Tibial artery (tissue), 4 donors: ENCODE data around the gene PIH1D1.
A peak's percentile ranks its signal among the peaks of the same experiment; 100 is the strongest.

Experiments
- DNase-seq, 2 donors: peaks; one replicate each; pipeline ENCODE4 v3.0.0-alpha.2; 2019
- H3K27ac ChIP-seq, 2 donors: fragments of 200-600 bp; sonication (generic) in 1 of 2; 1 replicate in 1 of 2; 2 replicates in 1 of 2; pipeline ENCODE4 v1.5.1; 2018 to 2019; ENCODE audit warnings: mild to moderate bottlenecking in 1 of 2
- H3K27me3 ChIP-seq, 2 donors: fragments of 200-600 bp; sonication (generic) in 1 of 2; one replicate each; pipeline versions ENCODE4 v1.5.1 to v1.6.0; 2016 to 2019
- H3K36me3 ChIP-seq, 3 donors: fragments of 200-600 bp; sonication (generic) in 2 of 3; one replicate each; pipeline ENCODE4 v1.5.1; 2016 to 2019; ENCODE audit warnings: mild to moderate bottlenecking in 2 of 3
- H3K4me1 ChIP-seq, 4 donors: fragments of 200-600 bp; sonication (generic) in 2 of 4; 1 replicate in 3 of 4; 2 replicates in 1 of 4; pipeline ENCODE4 v1.5.1; 2016 to 2019
- H3K4me3 ChIP-seq, 2 donors: fragments of 200-600 bp; sonication (generic) in 1 of 2; 1 replicate in 1 of 2; 2 replicates in 1 of 2; pipeline ENCODE4 v1.5.1; 2018 to 2019; ENCODE audit warnings: mild to moderate bottlenecking in 2 of 2
- H3K9me3 ChIP-seq, 3 donors: fragments of 200-600 bp; sonication (generic) in 1 of 3; one replicate each; pipeline ENCODE4 v1.5.1; 2016 to 2019
- CTCF ChIP-seq, 2 experiments: fragments of 200-600 bp in 1 of 2; fragments of 450-650 bp in 1 of 2; IDR thresholded peaks; one replicate each; pipeline ENCODE4 v1.5.1; 2017 to 2019; ENCODE audit warnings: antibody characterized with exemption in 2 of 2, mild to moderate bottlenecking in 1 of 2, moderate library complexity in 1 of 2
- intact Hi-C: fragments of 100-400 bp; cut with DNase I; formaldehyde crosslinking; loops from one replicate; pipeline ENCODE4 v1.15.0; 2023; ENCODE audit warnings: low total_unique reads

Gene PIH1D1

DNA sequence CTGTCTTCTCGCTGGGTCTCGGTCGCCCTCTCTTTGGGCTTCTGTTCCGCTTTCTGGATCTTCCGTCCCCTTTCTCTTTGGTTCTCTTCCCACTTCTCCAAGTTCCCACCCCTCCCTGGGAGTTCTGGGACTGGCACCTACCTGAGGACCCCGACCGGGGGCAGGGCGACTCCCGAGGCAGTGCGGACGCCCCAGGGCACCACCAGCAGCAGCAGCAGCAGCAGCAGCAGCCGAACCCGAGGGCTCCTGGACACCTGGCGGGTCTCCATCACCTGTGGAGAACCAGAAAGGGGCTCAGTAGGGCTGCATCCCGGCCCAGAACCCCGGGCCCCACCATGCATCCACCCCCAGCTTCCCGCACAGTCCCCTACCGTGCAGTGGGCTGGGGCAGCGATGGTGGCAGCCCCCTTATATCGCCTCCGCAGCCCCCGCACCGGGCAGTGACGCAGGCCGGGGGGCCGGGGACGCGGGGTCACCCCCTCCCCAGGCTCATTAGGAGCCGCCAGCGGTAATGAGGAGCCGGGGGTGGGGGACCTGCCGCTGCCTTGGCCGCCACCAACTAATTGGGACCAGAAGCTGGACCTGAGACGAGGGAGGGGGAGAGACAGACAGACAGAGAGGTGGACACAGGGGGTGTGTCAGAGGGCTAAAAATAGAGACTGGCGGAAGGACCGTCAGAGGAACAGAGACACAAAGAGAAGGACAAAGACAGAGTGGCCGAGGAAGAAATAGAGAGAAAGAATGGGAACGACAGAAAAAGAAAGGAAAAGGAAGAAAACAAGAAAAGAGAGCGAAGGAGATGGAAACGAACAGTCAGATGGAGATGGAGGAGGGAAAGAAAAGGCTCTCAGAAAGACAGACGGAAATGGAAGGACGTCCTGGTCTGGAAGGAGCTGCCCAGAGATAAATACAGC, 28.3 kb downstream of the PIH1D1 start, which contains the start of gene PTH2:
TSS of gene PTH2 (minus strand) at position 371 of the 914 bp plus-strand sequence. CDS start at position 269, 102 bp downstream.
- intact Hi-C loops, result no loop called here
- no peaks in the 10 kb centered on the region for H3K9me3 ChIP-seq
- H3K4me3 ChIP-seq, result peak within 1 kb of the TSS in 1 of 2 donors; percentile 13
- DNase-seq, result no peak
- no peaks in the 10 kb centered on the region for H3K36me3 ChIP-seq
- peaks cover 4 to 98% of the 10 kb centered on the region in 2 donors for H3K27me3 ChIP-seq
- H3K27ac ChIP-seq, result no peak within 1 kb of the TSS
- H3K4me1 ChIP-seq, result peaks cover 0 to 39% (median 30%) of the 10 kb centered on the region in 4 donors
- TF ChIP-seq CTCF (IDR thresholded peaks at IDR 0.05), result no peak

DNA sequence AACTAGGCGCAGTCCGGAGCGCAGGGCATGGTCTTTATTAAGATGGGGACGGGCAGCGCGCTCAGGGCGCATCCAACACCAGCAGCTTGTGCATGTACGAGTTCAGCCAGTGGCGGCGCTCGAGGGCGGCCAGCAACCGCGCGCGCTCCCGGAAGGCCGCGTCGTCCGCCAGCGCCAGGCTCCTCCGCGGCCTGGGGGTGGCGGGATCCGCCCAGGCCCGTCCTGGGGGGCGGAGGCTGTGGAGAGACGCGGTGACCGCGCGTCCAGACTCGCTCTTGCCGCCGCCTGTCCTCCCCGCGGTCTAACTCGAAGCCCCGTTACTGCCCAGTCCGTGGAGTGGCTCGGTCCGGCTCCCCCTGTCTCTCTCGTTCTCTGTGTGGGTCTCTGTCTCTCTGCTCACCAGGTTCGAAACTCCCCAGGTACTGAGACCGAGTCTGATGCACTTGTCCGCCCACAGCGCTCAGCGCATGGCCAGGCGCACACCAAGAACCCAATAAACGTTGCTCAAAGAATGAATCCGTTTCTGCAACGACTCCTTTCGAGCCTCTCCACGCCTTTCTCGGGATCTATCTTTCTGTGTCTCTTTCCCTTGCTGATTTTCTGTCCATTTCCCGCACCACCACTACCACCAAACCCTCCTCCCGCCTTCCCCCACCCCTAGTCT, 29.1 kb downstream of the PIH1D1 start:
- Histone ChIP-seq H3K27me3 (peaks cover 4 to 98% of the 10 kb centered on the region in 2 donors), H3K27ac (no peak overlapping the region), H3K4me1 (peaks cover 0 to 31% (median 25%) of the 10 kb centered on the region in 4 donors), H3K4me3 (peak overlapping the region in 1 of 2 donors; percentile 13), H3K9me3 (no peaks in the 10 kb centered on the region), H3K36me3 (no peaks in the 10 kb centered on the region)
- DNase-seq, result no peak
- intact Hi-C loops, result no loop called here
- TF ChIP-seq CTCF (IDR thresholded peaks at IDR 0.05), result peak; percentile 8 to 22

- H3K9me3 ChIP-seq, result no peaks in the 10 kb centered on the region
- no peak for TF ChIP-seq CTCF (IDR thresholded peaks at IDR 0.05)
- no peak overlapping the region for H3K4me3 ChIP-seq
- intact Hi-C loops, result no loop called here
- peaks cover 0 to 31% (median 23%) of the 10 kb centered on the region in 4 donors for H3K4me1 ChIP-seq
- H3K27ac ChIP-seq, result no peak overlapping the region
- H3K36me3 ChIP-seq, result no peaks in the 10 kb centered on the region
- H3K27me3 ChIP-seq, result peaks cover 4 to 98% of the 10 kb centered on the region in 2 donors
- no peak for DNase-seq
These were observed 29.8 kb downstream of the PIH1D1 start for GRCh38 chr19:49421878-49422202.

GRCh38 chr19:49421039-49421877, 30.4 kb downstream of the PIH1D1 start:
- peaks cover 4 to 98% of the 10 kb centered on the region in 2 donors for H3K27me3 ChIP-seq
- peaks cover 0 to 31% (median 23%) of the 10 kb centered on the region in 4 donors for H3K4me1 ChIP-seq
- intact Hi-C loops, result no loop called here
- no peak overlapping the region for H3K27ac ChIP-seq
- H3K4me3 ChIP-seq, result no peak overlapping the region
- peak in 1 of 2 donors; percentile 39 for DNase-seq
- H3K36me3 ChIP-seq, result no peaks in the 10 kb centered on the region
- no peak for TF ChIP-seq CTCF (IDR thresholded peaks at IDR 0.05)
- H3K9me3 ChIP-seq, result no peaks in the 10 kb centered on the region

- peaks cover 0 to 31% (median 23%) of the 10 kb centered on the region in 4 donors for H3K4me1 ChIP-seq
- intact Hi-C loops, result no loop called here
- H3K36me3 ChIP-seq, result no peaks in the 10 kb centered on the region
- no peak overlapping the region for H3K27ac ChIP-seq
- no peaks in the 10 kb centered on the region for H3K9me3 ChIP-seq
- DNase-seq, result no peak
- H3K4me3 ChIP-seq, result no peak overlapping the region
- peaks cover 4 to 97% of the 10 kb centered on the region in 2 donors for H3K27me3 ChIP-seq
- no peak for TF ChIP-seq CTCF (IDR thresholded peaks at IDR 0.05)
These were observed 31.4 kb downstream of the PIH1D1 start for GRCh38 chr19:49420227-49420626.
